MG63 (cell line): Measurements from ENCODE around the gene ATR. TPM values are rescaled to one million over a fixed set of nuclear protein-coding genes. Genes with fewer than 3 reads are reported as not detected.
"Not testable (repeated sequence)": the region's sequence is repeated elsewhere in the genome, so short reads cannot be mapped to it uniquely, and the experiment has no call there.

Experiments
- DNase-seq: peaks from one replicate; pipeline ENCODE4 v3.0.0-alpha.2; 2020
- H3K27me3 ChIP-seq: fragments of 250-450 bp; sonication (Bioruptor Pico); 2 replicates; pipeline ENCODE4 v1.5.1; 2020; ENCODE audit warnings: mild to moderate bottlenecking, moderate library complexity
- H3K36me3 ChIP-seq: fragments of 250-450 bp; sonication (Bioruptor Pico); 2 replicates; pipeline ENCODE4 v1.5.1; 2020; ENCODE audit warnings: mild to moderate bottlenecking, moderate library complexity
- H3K4me3 ChIP-seq: fragments of 250-450 bp; sonication (Bioruptor Pico); 2 replicates; pipeline ENCODE4 v1.5.1; 2020; ENCODE audit warnings: mild to moderate bottlenecking, moderate library complexity
- H3K9me3 ChIP-seq: fragments of 250-450 bp; sonication (Bioruptor Pico); 2 replicates; pipeline ENCODE4 v1.5.1; 2020; ENCODE audit warnings: mild to moderate bottlenecking, moderate library complexity
- total RNA-seq: library from RNA; depleted of rRNA; stranded (reverse); fragments of >200 nt; shearing (Covaris generic); gene quantifications from 2 replicates; pipeline ENCODE4 v1.2.3, GENCODE V29; 2014; ENCODE audit warnings: low replicate concordance

Gene ATR
- total RNA-seq, 1 experiment from 2014 or later, result 11.1 TPM

DNA sequence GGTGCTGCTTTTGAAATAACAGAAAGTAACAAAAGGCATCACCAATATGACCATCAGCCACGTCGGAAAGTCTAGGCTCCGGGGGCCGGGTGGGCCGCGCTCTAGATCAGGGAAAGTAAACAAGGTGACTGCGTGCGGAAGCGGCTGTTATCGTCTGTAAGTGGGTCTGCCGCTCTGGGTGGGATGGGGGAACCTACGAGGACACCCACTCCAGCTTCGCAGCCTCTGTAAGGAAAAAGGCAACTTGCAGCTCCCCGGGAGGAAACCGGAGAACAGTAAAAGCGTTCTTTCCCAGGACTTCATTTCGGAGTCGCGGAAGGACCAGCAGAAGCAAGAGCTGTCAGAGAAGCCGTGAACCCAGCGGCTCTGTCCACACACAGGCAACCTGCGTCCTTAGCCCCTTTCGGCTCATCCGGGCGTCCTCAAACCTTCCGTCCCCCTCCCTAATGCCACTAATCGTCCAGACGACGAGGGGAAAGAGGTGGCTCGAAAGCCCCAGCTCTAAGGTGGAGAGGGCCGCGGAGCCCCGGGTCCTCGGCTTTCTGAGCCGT lies 131.2 kb downstream of the ATR start:
- DNase-seq, result peak; percentile 43
- Histone ChIP-seq H3K36me3 (peaks cover 20% of the 10 kb centered on the region), H3K9me3 (no peaks in the 10 kb centered on the region), H3K27me3 (no peaks in the 10 kb centered on the region), H3K4me3 (peak overlapping the region; percentile 92)

DNA sequence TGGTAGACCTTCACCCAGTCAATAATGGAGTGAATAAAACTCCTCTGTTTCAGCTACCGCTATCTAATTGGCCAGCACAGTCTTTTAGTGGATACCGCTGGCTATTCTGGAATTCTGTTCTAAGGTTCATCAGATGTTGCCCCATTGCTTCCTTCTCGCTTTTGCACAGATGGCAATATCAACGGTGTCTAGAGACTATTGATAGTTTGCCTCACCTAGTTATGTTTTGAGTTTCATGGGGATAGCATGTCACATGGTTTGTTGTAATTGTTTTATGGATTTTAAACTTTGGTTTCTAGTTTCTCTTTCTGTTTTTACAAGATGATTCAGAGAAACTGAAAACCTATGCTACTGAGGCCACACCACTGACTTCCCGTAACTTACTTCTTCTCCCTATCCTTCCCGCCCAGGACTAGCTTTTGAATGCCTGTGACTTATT lies 132.7 kb downstream of the ATR start:
- Histone ChIP-seq H3K36me3 (peaks cover 20% of the 10 kb centered on the region), H3K9me3 (no peaks in the 10 kb centered on the region), H3K27me3 (no peaks in the 10 kb centered on the region), H3K4me3 (peak overlapping the region; percentile 92)
- no peak for DNase-seq

DNA sequence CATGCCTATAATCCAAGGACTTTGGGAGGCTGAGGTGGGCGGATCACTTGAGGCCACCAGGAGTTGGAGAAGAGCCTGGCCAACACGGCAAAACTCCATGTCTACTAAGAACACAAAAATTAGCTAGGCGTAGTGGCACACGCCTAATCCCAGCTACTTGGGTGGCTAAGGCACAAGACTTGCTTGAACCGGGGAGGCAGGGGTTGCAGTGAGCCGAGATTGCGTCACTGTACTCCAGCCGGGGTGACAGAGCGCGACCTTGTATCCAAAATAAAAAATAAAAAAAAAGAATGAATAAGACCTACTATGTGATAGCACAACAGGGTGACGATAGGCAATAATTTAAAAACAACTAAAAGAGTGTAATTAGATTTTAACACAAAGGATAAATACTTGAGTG lies 134.2 kb downstream of the ATR start:
- Histone ChIP-seq H3K36me3 (peaks cover 14% of the 10 kb centered on the region), H3K9me3 (no peaks in the 10 kb centered on the region), H3K27me3 (no peaks in the 10 kb centered on the region)

DNA sequence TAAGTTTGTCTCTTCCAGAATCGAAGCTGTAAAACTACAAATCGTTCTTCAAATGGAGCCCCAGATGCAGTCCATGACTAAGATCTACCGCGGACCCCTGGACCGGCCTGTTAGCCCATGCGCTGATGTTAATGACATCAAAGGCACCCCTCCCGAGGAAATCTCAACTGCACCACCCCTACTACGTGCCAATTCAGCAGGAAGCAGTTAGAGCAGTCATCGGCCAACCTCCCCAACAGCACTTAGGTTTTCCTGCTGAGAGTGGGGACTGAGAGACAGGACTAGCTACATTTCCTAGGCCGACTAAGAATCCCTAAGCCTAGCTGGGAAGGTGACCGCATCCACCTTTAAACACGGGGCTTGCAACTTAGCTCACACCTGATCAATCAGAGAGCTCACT lies 135.5 kb downstream of the ATR start:
- H3K9me3 ChIP-seq, H3K4me3 ChIP-seq, DNase-seq, H3K27me3 ChIP-seq: not testable (repeated sequence)
- H3K36me3 ChIP-seq, result peaks cover 11% of the 10 kb centered on the region

More for the DNA sequence above, 134.2 kb downstream of the ATR start:
- no peak for DNase-seq
- H3K4me3 ChIP-seq, result no peak overlapping the region

DNA sequence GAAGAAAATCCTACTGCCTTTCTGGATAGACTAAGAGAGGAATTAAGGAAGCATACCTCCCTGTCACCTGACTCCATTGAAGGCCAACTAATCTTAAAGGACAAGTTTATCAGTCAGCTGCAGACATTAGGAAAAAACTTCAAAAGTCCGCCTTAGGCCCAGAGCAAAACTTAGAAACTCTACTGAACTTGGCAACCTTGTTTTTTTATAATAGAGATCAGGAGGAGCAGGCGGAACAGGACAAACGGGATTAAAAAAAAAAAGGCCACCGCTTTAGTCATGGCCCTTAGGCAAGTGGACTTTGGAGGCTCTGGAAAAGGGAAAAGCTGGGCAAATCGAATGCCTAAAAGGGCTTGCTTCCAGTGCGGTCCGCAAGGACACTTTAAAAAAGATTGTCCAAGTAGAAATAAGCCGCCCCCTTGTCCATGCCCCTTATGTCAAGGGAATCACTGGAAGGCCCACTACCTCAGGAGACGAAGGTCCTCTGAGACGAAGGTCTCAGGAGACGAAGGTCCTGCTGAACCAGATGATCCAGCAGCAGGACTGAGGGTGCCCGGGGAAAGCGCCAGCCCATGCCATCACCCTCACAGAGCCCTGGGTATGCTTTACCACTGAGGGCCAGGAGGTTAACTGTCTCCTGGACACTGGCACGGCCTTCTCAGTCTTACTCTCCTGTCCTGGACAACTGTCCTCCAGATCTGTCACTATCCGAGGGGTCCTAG lies 138.9 kb downstream of the ATR start:
- not testable (repeated sequence) for H3K9me3 ChIP-seq

DNA sequence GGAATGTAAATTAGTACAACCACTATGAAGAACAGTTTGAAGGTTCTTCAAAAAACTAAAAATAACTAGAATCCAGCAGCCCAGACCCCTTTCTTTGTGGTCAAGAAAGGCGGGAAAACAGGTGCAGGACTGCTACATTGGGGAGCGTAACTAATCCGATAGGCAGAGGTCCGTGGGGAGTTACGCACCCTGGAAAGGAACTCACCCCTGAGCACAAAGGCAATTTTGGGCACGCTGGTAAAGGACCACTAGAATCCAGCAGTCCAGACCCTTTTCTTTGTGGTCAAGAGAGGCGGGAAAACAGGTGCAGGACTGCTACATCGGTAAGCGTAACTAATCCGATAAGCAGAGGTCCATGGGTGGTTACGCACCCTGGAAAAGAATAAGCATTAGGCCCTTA lies 140.4 kb downstream of the ATR start:
- DNase-seq, H3K27me3 ChIP-seq, H3K36me3 ChIP-seq, H3K9me3 ChIP-seq, H3K4me3 ChIP-seq: not testable (repeated sequence)

More for the DNA sequence above, 138.9 kb downstream of the ATR start:
- not testable (repeated sequence) for H3K27me3 ChIP-seq, DNase-seq, H3K36me3 ChIP-seq, H3K4me3 ChIP-seq

DNA sequence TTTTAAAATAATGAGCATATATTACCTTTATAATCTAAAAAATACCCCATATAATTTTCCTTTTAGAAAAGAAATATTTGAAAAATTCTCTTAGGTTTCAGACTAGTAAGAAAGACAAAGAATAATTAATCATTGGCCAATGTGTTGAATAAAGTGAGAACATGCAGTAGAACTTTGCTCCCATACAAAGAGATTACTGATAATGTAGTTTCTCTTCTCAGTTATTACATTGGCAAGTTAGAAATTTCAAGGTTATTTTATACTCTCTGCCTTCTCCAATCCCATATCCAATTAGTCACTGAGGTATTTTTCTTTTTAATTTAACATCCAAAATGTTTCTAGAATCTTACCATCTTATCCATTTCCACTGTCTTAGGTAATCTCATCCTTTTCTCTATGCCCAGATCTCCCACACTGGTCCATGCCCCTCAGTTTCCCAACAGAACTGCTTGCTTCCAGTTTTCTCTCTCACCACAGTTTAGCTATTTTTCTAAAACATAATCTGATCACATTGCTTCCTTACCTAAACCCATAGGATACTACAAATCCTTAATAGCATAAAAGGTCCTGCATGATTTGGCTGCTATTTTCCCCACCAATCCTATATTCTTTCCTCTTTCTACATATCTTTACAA lies 141.5 kb downstream of the ATR start:
- Histone ChIP-seq H3K27me3 (no peaks in the 10 kb centered on the region), H3K4me3 (no peak overlapping the region), H3K9me3 (no peaks in the 10 kb centered on the region), H3K36me3 (peaks cover 6% of the 10 kb centered on the region)
- no peak for DNase-seq

DNA sequence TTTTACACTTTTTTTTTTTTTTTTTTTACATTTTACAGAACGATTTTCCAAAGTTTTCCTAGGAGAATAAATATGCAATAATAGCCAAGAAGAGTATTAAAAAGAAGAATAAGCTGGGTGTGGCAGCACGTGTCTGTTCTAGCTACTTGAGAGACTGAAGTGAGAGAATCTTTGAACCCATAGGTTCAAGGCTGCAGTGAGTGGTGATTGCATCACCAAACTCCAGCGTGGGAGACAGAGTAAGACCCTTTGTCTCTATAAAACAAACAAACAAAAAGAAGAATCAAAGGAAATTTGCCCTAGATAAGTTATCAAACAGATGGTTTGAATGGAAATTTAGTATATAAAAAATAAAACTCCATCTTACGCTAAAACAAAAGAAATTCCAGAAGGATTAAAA lies 144.0 kb downstream of the ATR start:
- Histone ChIP-seq H3K27me3 (no peaks in the 10 kb centered on the region), H3K9me3 (no peaks in the 10 kb centered on the region), H3K36me3 (peaks cover 23% of the 10 kb centered on the region), H3K4me3 (no peak overlapping the region)
- no peak for DNase-seq

DNA sequence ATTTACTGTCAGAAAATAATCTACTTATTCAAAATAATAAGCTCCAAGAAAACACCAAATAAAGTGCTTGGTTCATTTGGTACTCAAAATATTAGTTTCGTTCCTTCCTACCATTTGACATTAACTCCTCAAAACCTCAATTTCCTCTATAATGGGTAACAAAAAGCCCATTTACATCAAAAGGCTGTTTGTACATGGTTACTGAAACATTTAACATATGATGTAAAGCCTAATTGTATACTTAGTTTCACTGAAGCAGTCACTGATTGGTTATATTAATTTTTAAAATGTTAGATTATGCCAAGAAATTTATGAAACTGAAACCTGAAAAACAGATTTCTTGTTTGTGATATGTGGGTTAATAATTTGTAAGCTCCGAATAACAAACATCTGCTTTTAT lies 145.4 kb downstream of the ATR start:
- DNase-seq, result no peak
- peaks cover 25% of the 10 kb centered on the region for H3K36me3 ChIP-seq
- no peaks in the 10 kb centered on the region for H3K27me3 ChIP-seq
- no peaks in the 10 kb centered on the region for H3K9me3 ChIP-seq
- no peak overlapping the region for H3K4me3 ChIP-seq

DNA sequence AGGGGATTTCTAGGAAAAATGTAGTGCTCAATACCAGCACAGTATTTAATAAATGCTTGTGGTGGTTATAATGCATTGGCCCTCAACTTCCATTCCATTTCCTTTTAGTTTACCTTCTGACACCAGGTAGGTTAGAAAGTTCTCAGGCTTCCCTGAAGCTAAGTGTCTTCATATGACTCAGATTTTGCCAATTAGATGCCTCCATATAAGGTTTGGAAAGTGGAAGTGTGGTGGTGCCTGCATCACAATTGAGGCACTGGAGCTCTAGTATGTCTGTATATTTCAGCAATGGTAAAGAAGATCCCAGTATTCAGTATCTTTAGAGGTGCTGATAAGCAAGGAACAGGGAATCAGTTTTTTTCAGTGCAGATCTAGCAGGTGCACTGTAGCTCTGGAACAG lies 149.0 kb downstream of the ATR start:
- no peak for DNase-seq
- H3K36me3 ChIP-seq, result peaks cover 25% of the 10 kb centered on the region
- H3K9me3 ChIP-seq, result no peaks in the 10 kb centered on the region
- H3K27me3 ChIP-seq, result no peaks in the 10 kb centered on the region
- no peak overlapping the region for H3K4me3 ChIP-seq

DNA sequence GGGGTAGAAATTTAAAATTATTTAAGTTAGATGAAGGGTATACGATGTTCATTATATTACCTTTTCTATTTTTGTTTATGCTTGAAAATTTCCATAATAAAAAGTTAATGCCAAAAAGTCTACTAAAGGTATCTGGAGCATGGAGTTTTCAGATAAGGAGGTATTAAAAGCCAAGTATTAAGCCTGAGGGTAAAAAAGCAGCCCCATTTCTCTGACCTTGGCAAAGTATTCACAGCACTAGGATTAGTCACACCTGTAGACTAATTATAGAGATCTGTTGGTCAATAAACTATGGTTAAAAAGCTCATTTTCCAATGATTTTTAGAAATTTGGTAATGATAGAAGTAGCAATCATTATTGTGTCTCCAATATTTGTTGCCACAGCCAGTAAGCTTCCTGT lies 153.8 kb downstream of the ATR start:
- Histone ChIP-seq H3K9me3 (no peaks in the 10 kb centered on the region), H3K36me3 (peaks cover 28% of the 10 kb centered on the region), H3K4me3 (no peak overlapping the region), H3K27me3 (no peaks in the 10 kb centered on the region)
- DNase-seq, result no peak

DNA sequence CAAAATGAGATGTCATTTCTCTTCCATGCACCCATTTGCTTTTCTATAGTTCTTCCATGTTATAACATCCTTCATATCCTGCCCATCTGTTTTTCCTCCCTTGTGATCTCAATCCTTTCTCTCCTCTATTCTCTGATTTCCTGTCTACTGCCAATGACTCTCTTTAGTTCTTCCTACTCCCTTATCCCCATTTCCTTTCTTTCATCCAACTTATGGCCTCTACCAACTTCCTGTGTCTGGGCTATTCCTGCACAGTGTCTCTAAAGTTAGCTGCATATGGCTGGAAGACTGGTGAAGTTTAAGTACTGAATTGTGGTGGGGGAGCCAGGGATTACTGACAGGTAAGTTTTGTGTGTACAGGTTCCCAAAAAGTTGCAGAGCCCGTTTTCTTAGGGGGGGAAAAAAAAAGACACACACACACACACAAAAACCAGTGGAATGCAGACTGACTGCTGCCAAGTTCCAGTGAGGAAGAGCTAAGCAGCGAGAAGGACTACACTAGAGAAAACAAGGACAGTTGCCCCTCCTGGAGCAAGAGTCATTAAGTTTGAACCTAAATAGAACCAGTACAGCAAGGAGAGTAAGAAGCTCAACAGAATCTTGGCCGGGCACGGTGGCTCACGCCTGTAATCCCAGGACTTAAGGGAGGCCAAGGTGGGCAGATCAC lies 159.5 kb downstream of the ATR start:
- Histone ChIP-seq H3K4me3 (no peak overlapping the region), H3K9me3 (no peaks in the 10 kb centered on the region), H3K36me3 (peaks cover 56% of the 10 kb centered on the region), H3K27me3 (no peaks in the 10 kb centered on the region)
- no peak for DNase-seq

DNA sequence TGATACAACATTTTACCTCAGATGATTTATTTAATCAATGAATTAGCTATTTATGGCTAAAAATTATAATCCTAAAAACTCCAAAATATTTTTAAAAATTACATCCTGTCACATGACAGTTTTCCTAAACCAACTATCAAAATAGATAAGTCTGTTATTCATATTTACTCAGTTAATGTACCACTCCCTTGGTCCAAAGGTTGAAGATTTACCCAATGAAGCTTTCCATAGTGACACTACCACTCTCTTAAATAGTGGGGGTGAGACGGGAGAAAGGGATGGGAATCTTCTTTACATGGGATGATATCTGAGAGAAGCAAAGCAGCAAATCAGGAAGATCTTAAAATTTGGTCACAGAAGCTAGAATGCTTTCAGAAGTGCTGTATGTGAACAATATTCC lies 161.2 kb downstream of the ATR start:
- H3K36me3 ChIP-seq, result peaks cover 59% of the 10 kb centered on the region
- no peak for DNase-seq
- H3K4me3 ChIP-seq, result no peak overlapping the region
- no peaks in the 10 kb centered on the region for H3K27me3 ChIP-seq
- H3K9me3 ChIP-seq, result no peaks in the 10 kb centered on the region

DNA sequence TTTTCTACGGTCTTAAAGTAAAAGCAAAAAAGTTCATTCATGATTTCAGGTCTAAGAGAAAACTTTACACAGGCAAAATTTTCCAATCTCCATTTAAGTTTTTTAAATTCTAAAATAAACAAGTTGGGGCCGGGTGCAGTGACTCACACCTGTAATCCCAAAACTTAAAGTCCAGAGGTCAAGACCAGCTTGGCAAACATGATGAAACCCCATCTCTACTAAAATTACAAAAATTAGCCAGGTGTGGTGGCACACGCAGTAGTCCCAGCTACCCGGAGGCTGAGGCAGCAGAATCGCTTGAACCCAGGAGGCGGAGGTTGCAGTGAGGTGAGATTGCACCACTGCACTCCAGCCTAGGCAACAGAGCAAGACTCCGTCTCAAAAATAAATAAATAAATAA lies 178.0 kb downstream of the ATR start:
- not testable (repeated sequence) for DNase-seq, H3K27me3 ChIP-seq, H3K9me3 ChIP-seq, H3K4me3 ChIP-seq
- peaks cover 48% of the 10 kb centered on the region for H3K36me3 ChIP-seq
